Jurkat, Clone E6-1 (cell line): ENCODE measurements around the gene DDX43. TPM values are rescaled to one million over a fixed set of nuclear protein-coding genes. Genes with fewer than 3 reads are reported as not detected.
"Not testable (repeated sequence)": the region's sequence is repeated elsewhere in the genome, so short reads cannot be mapped to it uniquely, and the experiment has no call there.

ENCODE experiments used
- DNase-seq: peaks from one replicate; pipeline ENCODE4 v3.0.0-alpha.2; 2011; ENCODE audit warnings: low read depth, low spot score
- H3K4me3 ChIP-seq: 2 replicates; pipeline ENCODE4 v1.5.1; 2011; ENCODE audit warnings: mild to moderate bottlenecking, low read length, control low read depth, moderate library complexity
- polyA plus RNA-seq: library from polyadenylated mRNA; unstranded; fragments of >200 nt; gene quantifications from one replicate; pipeline ENCODE4 v1.2.1, GENCODE V29; 2012; ENCODE audit warnings: missing spikeins; ENCODE audit not compliant: insufficient read length, insufficient read depth

The DDX43 gene
- not detected for polyA plus RNA-seq

DNA sequence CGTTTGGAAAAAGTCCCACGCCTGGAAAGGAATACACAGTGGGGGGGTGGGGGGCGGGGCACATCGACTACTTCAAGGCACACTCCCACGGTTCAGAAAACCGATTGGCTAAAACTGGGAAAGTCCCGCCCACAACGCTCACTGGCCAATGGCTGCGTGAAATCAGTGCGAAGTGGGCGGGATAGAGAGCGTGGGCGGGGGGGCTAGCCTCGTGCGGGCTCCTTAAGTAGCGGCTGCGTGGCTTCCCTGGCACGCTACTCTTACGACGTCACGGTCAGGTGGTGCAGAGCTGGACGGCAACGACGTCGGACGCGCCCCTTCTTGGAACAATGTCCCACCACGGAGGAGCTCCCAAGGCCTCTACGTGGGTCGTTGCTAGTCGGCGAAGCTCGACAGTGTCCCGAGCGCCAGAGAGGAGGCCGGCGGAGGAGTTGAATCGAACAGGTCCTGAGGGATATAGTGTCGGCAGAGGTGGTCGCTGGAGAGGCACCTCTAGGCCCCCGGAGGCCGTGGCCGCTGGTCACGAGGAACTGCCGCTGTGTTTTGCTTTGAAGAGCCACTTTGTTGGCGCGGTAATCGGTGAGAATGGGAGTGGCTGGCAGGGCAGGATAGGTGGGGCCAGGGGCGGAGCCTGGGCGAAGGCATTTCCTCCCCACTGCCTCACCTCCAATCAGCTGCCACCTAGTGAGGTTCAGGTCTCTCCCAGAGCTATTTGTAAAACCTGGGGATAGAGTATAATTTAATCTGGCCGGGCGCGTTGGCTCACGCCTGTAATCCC is at the start of gene DDX43:
TSS of gene DDX43 (plus strand) at position 252 of the 778 bp plus-strand sequence. CDS start at position 330, 78 bp downstream.
- no peak for DNase-seq
- H3K4me3 ChIP-seq = no peak within 1 kb of the TSS

DNA sequence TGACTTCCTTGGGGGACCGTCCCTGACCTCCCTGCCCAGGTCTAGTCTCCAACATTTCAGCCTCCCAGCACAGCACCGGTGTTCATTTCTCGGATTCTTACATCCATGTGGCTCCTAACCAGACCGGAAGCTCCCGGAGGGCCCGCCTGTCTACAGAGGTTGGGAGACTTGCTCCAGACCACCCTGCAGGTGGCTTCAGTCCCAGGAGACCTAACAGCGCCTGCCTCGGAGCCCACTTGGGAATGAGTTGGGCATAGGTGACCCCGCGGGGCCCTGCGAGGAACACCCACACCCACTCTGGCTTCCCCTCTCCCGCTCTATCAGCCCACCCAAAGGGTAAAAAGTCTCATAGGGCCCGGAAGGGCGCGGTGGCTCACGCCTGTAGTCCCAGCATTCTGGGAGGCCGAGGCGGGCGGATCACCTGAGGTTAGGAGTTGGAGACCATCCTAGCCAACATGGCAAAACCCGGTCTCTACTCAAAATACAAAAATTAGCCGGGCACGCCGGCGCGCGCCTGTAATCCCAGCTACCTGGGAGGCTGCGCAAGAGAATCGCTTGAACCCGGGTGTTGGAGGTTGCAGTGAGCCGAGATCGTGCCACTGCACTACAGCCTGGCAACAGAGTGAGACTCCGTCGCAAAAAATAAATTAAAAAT is 46.0 kb upstream of the DDX43 start:
- DNase-seq = no peak
- no peak overlapping the region for H3K4me3 ChIP-seq

DNA sequence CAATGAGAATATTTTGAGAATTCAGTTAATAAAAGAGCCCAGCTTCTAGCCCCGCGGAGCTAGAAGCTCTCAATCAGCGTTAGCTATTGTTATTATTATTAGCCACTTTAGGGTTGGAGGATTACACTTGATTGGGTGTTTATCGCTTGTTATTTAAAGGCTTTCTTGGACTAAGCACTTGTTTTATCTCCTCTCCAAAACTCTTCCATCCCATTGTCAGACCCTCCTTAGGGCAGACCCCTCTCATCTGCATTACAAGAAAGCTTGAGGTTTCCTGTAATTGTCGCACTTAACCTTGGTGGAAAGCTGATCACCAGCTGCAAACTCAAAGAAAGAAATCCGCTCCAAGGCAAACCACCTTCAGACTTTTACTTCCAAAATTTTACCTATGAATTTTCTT is 45.3 kb upstream of the DDX43 start:
- no peak overlapping the region for H3K4me3 ChIP-seq
- DNase-seq = no peak

DNA sequence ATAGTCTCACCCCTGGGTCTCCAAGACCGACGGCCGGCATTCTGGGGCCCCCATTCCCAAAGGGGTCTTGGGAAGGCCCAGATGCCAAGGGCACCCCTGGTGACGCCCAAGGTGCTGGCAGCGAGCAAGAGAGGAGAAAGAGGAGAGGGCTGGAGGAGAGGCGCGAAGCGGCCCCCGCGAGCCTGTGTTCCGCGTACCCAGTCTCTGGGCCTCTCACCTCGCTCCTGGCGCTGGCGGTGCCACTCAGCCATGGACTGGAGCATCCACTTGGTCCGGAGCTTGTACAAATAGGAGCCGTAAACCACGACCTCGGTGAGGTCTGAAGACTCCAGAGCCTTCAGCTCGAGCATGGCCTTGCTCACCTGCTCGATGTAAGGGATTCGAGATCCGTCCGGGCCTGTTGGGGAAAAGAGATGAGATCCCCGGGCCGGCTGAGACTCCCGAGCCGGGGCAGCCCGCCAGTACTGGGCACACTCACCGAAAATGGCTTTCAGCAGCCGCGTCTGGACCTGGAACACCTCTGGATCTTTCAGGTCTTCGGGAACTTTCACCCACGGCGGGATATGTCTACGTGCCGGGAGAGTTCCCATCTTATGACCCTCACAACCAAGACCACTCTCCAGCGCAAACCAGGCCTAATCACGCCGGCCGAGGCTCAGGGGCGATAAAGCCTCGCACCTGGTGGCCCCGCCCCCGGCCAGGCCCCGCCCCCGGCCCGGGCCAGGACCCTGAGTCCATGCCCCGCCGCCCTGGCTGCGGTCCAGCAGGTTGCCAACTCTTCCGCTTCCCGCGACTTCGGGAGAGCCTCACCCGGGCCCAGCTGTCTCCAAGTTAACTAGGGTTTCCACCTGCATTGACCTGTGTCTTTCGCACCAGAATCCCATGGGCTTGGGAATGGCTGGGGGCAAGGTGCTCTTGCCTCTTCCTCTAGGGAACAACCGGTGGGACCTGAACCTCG is 40.7 kb upstream of the DDX43 start, which contains the start of gene DPPA5:
TSS of gene DPPA5 (minus strand) at position 641 of the 958 bp plus-strand sequence. CDS start at position 590, 51 bp downstream.
- DNase-seq = no peak
- H3K4me3 ChIP-seq = no peak within 1 kb of the TSS

DNA sequence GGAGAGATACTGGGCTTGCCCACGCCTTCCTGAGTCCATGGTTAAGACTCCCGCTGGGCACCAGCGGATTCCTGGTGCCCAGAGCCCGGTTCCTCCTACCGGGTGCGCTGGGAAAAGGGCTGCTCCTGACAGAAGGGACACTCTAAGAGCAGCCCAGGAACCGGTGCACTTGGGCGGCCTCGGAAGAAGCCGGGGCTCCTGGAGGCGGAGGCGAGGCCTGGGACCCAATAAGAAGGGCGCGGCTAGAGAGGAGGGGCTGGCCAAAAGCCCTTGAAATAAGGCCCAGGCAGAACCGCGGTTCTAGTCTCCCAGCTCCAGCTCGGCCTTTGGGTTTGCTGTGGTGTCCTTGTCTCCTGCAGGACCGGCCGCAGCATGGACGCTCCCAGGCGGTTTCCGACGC is 32.3 kb upstream of the DDX43 start, which contains the start of gene KHDC3L:
TSS of gene KHDC3L (plus strand) at position 301 of the 400 bp plus-strand sequence. CDS start at position 373, 72 bp downstream.
- H3K4me3 ChIP-seq = no peak within 1 kb of the TSS
- no peak for DNase-seq

DNA sequence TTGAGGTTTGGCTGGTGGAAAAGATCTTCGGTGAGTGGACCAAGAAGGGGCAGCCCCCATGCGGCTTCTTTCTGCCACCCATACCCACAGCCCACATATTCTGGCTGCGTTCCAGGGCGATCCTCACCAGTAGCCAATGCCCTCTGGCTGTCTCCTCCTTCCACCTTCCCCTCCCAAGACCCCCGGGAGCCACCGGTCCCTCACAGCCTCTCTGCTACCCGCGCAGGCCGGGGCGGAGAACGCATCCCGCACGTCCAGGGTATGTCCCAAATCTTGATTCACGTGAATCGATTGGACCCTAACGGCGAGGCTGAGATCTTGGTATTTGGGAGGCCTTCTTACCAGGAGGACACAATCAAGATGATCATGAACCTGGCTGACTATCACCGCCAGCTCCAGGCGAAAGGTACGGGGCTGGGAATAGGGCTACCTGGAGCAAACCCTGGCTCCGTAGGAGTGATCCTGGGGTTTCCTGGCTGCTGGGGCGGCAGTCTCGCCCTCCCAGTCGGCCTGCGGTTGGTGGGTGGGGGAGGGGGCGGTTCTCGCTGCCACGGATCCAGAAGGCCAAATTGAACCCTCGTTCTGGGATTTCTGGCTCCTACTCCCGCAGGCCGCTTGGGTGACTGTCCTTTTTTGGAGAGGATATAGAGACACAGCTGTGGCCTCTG is 31.6 kb upstream of the DDX43 start:
- DNase-seq = no peak
- no peak overlapping the region for H3K4me3 ChIP-seq

DNA sequence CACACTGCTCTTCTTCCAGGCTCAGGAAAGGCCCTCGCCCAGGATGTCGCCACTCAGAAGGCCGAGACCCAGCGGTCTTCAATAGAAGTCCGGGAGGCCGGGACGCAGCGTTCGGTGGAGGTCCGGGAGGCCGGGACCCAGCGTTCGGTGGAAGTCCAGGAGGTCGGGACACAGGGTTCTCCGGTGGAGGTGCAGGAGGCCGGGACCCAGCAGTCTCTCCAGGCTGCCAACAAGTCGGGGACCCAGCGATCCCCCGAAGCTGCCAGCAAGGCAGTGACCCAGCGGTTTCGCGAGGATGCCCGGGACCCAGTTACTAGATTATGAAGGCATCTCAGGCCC is 31.1 kb upstream of the DDX43 start:
- H3K4me3 ChIP-seq = no peak overlapping the region
- no peak for DNase-seq

DNA sequence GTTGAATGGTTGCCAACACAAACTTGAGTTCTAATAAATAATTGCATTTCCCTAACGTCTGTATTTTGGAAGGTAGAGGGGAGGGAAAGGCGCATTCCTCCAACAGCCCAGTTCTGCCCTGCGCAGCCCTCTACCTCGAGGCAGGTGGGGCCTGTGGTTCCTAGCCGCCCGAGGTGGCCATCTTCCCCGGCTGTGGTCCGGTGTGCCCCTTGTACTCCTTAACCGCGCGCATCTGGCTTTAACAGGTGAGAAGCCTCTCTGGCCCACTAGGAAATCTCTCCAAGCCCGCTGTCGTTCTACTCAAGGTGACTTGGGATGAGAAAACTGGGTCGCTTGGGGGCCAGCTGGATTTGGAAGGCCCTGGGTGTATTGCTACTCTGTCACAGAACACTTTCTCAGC is 30.5 kb upstream of the DDX43 start:
- no peak overlapping the region for H3K4me3 ChIP-seq
- no peak for DNase-seq

DNA sequence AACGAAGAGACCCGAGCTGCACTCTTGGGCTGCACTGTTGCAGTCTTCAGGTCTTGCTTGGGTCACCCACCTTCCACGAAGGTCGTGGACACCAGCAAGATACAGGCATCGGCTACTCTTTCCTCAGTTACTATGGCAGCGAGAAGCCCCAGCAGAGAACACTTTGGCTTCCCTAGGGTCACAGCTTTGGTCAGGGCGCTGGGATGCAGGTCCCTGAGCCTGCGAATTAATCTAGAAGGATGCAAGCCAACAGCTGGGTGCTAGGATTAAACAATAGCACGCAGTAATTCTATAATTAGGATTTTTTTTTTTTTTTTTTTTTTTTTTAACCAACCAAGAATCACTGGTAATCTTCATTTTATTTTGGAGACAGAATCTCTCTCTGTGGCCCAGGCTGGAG is 30.1 kb upstream of the DDX43 start:
- no peak overlapping the region for H3K4me3 ChIP-seq
- DNase-seq = no peak

DNA sequence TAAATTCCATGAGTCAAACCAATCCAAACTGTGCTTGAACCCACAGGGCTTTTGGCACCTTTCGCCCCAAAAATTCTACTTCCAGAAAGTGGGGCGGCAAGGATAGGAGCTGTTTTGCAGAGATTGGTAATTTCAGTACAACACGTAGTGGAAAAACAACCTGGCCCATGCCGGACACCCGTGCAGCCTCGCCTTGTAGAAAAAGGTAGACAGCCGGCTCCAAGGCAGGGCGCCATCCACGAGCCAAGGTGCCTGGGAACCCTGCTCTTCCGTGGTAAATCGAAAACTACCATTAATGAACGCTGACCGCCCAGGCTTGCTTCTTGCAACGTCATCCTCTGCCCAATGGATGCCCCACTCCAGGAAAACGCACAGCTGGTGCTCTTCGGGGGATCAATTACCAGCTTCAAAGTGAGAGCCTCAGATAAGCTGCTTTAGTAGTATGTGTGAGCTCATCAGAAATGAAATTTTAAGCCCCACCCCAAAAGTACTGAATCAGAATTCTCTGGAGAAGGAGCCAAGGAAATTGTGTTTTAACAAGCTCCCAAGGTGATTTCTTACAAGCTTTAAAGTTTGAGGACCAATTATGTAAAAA is 26.8 kb upstream of the DDX43 start:
- no peak overlapping the region for H3K4me3 ChIP-seq
- no peak for DNase-seq

DNA sequence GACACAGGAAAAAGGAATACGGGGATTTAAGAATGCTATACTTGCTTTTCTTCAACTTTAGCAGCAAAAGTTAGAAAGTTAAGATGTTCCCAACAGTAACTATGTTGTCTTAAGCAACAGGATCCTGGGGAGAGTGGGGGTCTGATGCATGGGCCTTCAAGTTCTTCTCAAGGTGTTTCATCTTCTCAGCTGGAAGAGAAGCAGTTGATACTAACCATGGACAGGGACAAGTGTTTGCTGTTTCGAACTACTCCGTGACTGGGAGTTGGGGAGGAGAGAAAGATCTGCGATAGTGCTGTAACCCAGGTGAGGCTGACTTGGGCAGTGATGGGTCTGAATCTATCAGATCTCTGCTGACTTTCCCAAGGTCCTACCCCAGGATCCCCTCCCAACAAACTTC is 26.0 kb upstream of the DDX43 start:
- DNase-seq = no peak
- H3K4me3 ChIP-seq = no peak overlapping the region

DNA sequence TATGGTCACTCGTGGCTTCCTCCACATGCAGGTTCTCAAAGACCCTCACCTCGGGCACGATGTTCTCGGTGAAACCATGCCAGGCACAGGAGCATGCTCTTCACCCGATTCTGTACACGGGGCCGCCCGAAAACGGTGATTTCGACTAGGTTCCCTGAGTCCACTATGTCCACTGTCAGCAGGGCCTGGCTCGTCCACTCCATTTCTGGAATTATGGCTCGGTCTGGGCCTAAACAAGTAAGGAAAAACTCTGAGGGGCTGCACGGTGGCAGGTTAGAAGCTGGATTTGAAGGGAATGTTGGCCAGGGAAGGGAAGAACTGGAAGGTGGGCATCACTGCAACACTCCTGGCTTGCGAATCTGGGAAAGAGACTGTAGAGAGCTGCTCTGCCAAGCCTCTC is 25.5 kb upstream of the DDX43 start:
- H3K4me3 ChIP-seq = no peak overlapping the region
- DNase-seq = no peak

DNA sequence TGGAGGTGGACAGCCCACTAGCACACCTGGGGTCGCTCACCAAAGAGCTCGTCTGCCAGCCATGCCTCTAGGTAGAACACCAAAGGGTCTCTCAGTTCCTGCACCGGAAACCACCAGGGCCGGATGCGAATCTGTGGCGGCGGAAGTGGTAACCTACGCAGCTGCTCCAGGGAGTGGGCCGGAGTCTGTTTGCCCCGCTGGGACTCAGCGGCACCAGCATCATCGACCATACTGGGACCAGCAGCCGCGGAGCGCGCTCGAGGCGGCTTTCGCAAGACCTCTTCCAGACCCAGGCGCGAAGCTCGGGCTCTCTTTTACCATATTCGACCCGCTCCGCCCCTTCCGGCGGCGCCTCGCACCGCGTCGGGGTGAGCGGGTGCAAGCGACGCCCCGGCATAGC is 25.1 kb upstream of the DDX43 start, which contains the start of gene OOEP:
TSS of gene OOEP (minus strand) at position 335 of the 400 bp plus-strand sequence. CDS start at position 230, 105 bp downstream.
- DNase-seq = peak; percentile 87
- H3K4me3 ChIP-seq = no peak within 1 kb of the TSS

DNA sequence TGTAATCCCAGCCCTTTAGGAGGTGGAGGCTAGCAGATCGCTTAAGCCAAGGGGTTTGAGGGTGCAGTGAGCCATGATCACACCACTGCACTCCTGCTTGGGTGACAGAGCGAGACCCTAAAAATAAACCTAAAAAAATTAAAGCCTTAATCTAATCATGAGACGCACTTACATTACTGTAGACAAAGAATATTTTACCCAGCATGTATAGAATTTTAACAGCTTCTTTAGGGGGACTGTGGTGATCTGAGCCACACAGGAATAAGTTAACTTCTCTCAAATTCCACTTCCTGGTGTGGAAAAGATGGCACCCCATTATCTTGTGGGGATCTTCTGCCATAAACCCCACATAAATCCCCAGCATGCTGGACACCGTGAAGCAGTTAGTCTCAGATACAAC is 22.6 kb upstream of the DDX43 start:
- no peak overlapping the region for H3K4me3 ChIP-seq

DNA sequence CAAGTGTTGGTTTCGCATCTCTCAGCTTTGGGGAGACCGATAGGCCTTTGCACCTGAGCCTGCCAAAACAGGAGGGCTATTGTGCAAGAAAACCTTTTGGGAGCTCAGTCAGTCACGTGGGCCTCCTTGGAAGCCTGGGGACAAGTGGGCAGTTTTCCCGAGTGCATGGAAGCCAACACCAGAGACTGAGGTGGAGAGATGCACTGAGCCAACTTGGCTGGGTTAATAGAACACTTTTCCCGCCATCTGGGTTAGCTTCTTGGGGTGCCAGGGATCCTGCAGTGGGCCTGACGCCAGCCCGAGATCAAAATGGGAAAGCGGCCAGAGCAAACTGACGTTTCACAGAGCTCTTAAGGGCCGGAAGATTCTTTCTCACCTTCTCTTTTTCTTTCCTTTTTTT is 22.1 kb upstream of the DDX43 start:
- no peak for DNase-seq
- no peak overlapping the region for H3K4me3 ChIP-seq

More for the DNA sequence above, 22.6 kb upstream of the DDX43 start:
- no peak for DNase-seq

DNA sequence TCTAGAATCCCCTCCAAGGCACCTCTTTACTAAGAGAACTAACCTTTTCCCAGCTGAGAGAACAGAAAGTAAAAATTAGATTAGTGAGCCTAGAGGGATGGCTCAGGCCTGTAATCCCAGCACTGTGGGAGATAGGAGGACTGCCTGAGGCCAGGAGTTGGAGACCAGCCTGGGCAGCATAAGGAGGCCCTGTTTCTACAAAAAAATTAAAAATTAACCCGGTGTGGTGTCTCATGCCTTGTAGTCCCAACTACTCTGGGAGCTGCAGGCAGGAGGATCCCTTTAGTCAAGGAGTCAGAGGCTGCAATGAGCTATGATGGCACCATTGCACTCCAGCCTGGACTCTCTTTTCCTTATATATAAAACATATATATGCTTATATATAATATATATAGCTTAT is 19.4 kb upstream of the DDX43 start:
- no peak for DNase-seq
- H3K4me3 ChIP-seq = no peak overlapping the region

DNA sequence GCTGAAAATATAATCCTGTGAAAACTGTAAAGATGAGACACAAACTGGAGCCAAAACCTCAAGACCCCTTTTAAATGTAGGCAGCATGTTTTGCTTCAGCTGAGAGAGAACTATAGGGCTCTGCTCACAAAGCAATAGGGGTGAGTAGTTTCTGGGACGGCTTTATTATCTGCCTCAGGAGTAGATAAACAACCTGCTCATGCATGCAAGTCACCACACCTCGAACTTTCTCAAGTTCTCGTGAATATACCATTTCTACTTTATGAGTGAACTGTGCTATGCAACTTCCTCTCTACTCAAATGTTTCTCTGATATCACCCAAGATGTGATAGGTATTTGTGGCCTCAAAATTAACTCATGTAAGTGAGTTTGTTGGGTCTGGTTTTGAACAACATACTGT is 17.4 kb upstream of the DDX43 start:
- no peak for DNase-seq
- no peak overlapping the region for H3K4me3 ChIP-seq

DNA sequence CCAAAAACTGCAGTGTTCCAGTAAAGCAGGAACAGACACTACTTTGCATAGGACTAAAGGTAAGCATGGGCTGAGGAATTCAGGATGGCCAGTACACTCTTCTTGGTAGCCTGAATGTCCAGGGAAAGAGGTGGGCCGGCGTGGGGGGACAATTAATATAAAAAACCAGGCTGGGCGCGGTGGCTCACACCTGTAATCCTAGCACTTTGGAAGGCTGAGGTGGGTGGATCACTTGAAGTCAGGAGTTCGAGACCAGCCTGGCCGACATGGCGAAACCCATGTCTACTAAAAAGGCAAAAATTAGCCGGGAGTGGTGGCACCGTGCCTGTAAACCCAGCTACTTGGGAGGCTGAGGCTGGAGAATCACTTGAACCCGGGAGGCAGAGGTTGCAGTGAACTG is 13.1 kb upstream of the DDX43 start:
- DNase-seq, H3K4me3 ChIP-seq: not testable (repeated sequence)
